Endothelial cell of umbilical vein (primary cell): ENCODE data around the gene NIT2. TPM values are rescaled to one million over a fixed set of nuclear protein-coding genes. Genes with fewer than 3 reads are reported as not detected.

Experiments
- BruUV-seq: library from RNA; stranded (reverse); fragments of 400-500 nt; replicated peaks from 2 replicates; lab custom pipeline; 2021; lab: Mats Ljungman, UMichigan
- CTCF ChIA-PET: fragments of 300-600, 350-600 bp; sonication (Branson Sonifier 250); formaldehyde crosslinking; loops from one replicate; lab custom pipeline; 2021; ENCODE audit warnings: antibody characterized with exemption, inconsistent platforms; lab: Charles Lee
- POLR2A ChIA-PET: fragments of 300-600, 350-600 bp; sonication (Branson Sonifier 250); formaldehyde crosslinking; loops from one replicate; lab custom pipeline; 2021; ENCODE audit warnings: antibody characterized with exemption, inconsistent platforms; lab: Charles Lee
- DNase-seq: peaks from one replicate; pipeline ENCODE4 v3.0.0-alpha.2; 2011; ENCODE audit warnings: low read depth, low spot score
- FAIRE-seq: peaks from 2 replicates; lab custom pipeline; 2011; peaks lifted over from hg19 to GRCh38; lab: Jason Lieb, UNC
- H2AFZ ChIP-seq: 2 replicates; pipeline ENCODE4 v1.6.0; 2012; ENCODE audit warnings: low read depth, low read length, control low read depth, inconsistent platforms
- H3K27ac ChIP-seq: 2 replicates; pipeline ENCODE4 v1.5.1; 2011; ENCODE audit warnings: low read depth, mild to moderate bottlenecking, control low read depth, low read length, moderate library complexity; ENCODE audit not compliant: insufficient read depth
- H3K27me3 ChIP-seq, 2 experiments: 2 replicates each; pipeline versions ENCODE4 v1.6.0 to v1.6.1; 2011; ENCODE audit warnings: low read length in 2 of 2, mixed read lengths in 1 of 2; ENCODE audit not compliant: control insufficient read depth in 2 of 2, insufficient read depth in 2 of 2
- H3K36me3 ChIP-seq, 2 experiments: 2 replicates in 1 of 2; 3 replicates in 1 of 2; pipeline ENCODE4 v1.5.1; 2011; ENCODE audit warnings: low read length in 2 of 2, mild to moderate bottlenecking in 1 of 2, moderate library complexity in 1 of 2; ENCODE audit not compliant: control insufficient read depth in 2 of 2, insufficient read depth in 2 of 2; ENCODE audit errors: extremely low read depth in 1 of 2
- H3K4me1 ChIP-seq: 3 replicates; pipeline ENCODE4 v1.5.1; 2011; ENCODE audit warnings: mild to moderate bottlenecking, low read length; ENCODE audit not compliant: control insufficient read depth, insufficient read depth; ENCODE audit errors: extremely low read depth
- H3K4me2 ChIP-seq: 2 replicates; pipeline ENCODE4 v1.6.1; 2011; ENCODE audit warnings: low read length, control low read depth, mixed read lengths; ENCODE audit not compliant: insufficient read depth
- H3K4me3 ChIP-seq, 3 experiments: fragments of 200-600 bp in 1 of 3; sonication (generic), shearing (Covaris generic) in 1 of 3; replicated peaks in 1 of 3; 2 replicates each; pipeline ENCODE4 v1.5.1; 2011 to 2016; ENCODE audit warnings: control low read depth in 3 of 3, low read length in 3 of 3, mild to moderate bottlenecking in 2 of 3, inconsistent platforms in 1 of 3, low read depth in 1 of 3, moderate library complexity in 1 of 3; ENCODE audit not compliant: insufficient read depth in 1 of 3
- H3K79me2 ChIP-seq: 2 replicates; pipeline ENCODE4 v1.6.0; 2012; ENCODE audit warnings: low read length, inconsistent platforms; ENCODE audit not compliant: control insufficient read depth, insufficient read depth
- H3K9ac ChIP-seq: replicated peaks from 2 replicates; pipeline ENCODE3; 2011; ENCODE audit warnings: low read length, control low read depth; ENCODE audit not compliant: insufficient read depth; ENCODE audit errors: extremely low read depth
- H3K9me1 ChIP-seq: replicated peaks from 3 replicates; pipeline ENCODE4 v1.6.0; 2011; ENCODE audit warnings: mild to moderate bottlenecking, low read length; ENCODE audit not compliant: control insufficient read depth, insufficient read depth; ENCODE audit errors: extremely low read depth
- H3K9me3 ChIP-seq: replicated peaks from 2 replicates; pipeline ENCODE4 v1.5.1; 2012; ENCODE audit warnings: low read length, inconsistent platforms; ENCODE audit not compliant: control insufficient read depth, insufficient read depth
- H4K20me1 ChIP-seq: replicated peaks from 2 replicates; pipeline ENCODE3; 2011; ENCODE audit warnings: mild to moderate bottlenecking, low read length; ENCODE audit not compliant: control insufficient read depth, insufficient read depth; ENCODE audit errors: extremely low read depth
- GATA2 ChIP-seq: IDR thresholded peaks from 2 replicates; pipeline ENCODE4 v1.7.0; 2011; ENCODE audit warnings: low read depth, mild to moderate bottlenecking, moderate library complexity, mixed read lengths, low read length; ENCODE audit not compliant: insufficient read length, insufficient read depth
- MYC ChIP-seq: IDR thresholded peaks from one replicate; pipeline ENCODE4 v1.6.1; 2011; ENCODE audit warnings: mild to moderate bottlenecking, low read depth, low read length
- POLR2AphosphoS5 ChIP-seq: IDR thresholded peaks from 2 replicates; pipeline ENCODE4 v1.6.1; 2012; ENCODE audit warnings: low read depth, mild to moderate bottlenecking, control low read depth, low read length, moderate library complexity; ENCODE audit not compliant: insufficient read depth
- dilution Hi-C: fragments of 300-500 bp; cut with MboI; formaldehyde crosslinking; loops from one replicate; pipeline ENCODE4 v1.15.0; 2019; ENCODE audit warnings: low sequenced_read_pairs; ENCODE audit not compliant: extremely low pct_ligation_motif_present
- intact Hi-C: fragments of 100-400 bp; cut with micrococcal nuclease; formaldehyde crosslinking; loops from one replicate; pipeline ENCODE4 v1.10.0; 2022
- polyA plus RNA-seq, 4 experiments: library from polyadenylated mRNA; depleted of rRNA in 3 of 4; stranded (reverse) in 3 of 4; unstranded in 1 of 4; fragments of >200 nt; gene quantifications; 2 replicates each; pipeline versions ENCODE4 v1.2.1 to v1.2.3, GENCODE V29; 2011 to 2012; ENCODE audit warnings: missing spikeins in 1 of 4
- total RNA-seq: library from RNA; stranded (reverse); gene quantifications from 2 replicates; pipeline ENCODE4 v1.2.3, GENCODE V29; 2021
- TF ChIP-seq, protein P1 (sequence below), 2 donors: IDR thresholded peaks; 1 replicate in 1 of 2; 2 replicates in 1 of 2; pipeline ENCODE4 v1.5.1; 2011; ENCODE audit warnings: low read length in 2 of 2, mild to moderate bottlenecking in 2 of 2, moderate library complexity in 2 of 2, control low read depth in 1 of 2, inconsistent platforms in 1 of 2, low read depth in 1 of 2; ENCODE audit not compliant: insufficient read depth in 1 of 2; ENCODE audit errors: extremely low read depth in 1 of 2

Gene NIT2
- total and polyA plus RNA-seq, 2 donors (not counting 3 experiments of a cell fraction or from before 2014, with no cell fraction given), result 19.4 to 20.5 TPM

DNA sequence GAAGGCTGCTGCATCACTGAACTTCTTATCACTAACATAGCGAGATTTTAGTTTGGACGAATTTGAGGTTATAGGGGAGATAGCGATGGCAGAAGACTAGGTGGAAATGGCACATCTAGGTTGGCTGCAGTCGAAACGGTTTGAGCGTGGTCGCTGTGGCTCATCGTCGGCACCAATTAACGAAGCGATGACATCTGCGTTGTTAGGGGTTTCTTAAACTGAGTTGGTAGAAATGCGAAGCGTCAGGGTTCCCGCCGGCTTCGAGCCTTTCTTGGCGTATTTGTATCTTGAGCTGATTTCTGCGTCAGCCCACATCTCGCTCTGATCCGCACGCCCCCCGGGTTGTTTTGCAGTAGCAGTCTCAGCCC, 67.1 kb downstream of the NIT2 start:
- no peak for DNase-seq
- Histone ChIP-seq H3K27ac (peak overlapping the region; percentile 75), H3K9ac (peak overlapping the region; percentile 80), H3K27me3 (no peaks in the 10 kb centered on the region), H3K9me1 (no peaks in the 10 kb centered on the region), H4K20me1 (no peaks in the 10 kb centered on the region), H3K36me3 (no peaks in the 10 kb centered on the region), H3K4me3 (peak overlapping the region; percentile 55 to 94 (median 76)), H2AFZ (peak overlapping the region; percentile 87), H3K4me2 (peak overlapping the region; percentile 88), H3K79me2 (peaks cover 38% of the 10 kb centered on the region), H3K4me1 (peaks cover 23% of the 10 kb centered on the region), H3K9me3 (no peaks in the 10 kb centered on the region)
- CTCF ChIA-PET, result interaction anchor here (0.8 to 3.0 kb wide), 7 partner anchors 10 to 188 kb away, joined by 3 to 13 read pairs (median 4); no protein-coding TSS in a partner anchor
- BruUV-seq, result TSS peak; percentile 85
- no peak for FAIRE-seq
- POLR2A ChIA-PET, result interaction anchor here (1.0 to 2.0 kb wide), 3 partner anchors 9 to 141 kb away, joined by 4 to 9 read pairs (median 5); partner anchors contain the start of gene TBC1D23
- TF ChIP-seq, protein P1, sequence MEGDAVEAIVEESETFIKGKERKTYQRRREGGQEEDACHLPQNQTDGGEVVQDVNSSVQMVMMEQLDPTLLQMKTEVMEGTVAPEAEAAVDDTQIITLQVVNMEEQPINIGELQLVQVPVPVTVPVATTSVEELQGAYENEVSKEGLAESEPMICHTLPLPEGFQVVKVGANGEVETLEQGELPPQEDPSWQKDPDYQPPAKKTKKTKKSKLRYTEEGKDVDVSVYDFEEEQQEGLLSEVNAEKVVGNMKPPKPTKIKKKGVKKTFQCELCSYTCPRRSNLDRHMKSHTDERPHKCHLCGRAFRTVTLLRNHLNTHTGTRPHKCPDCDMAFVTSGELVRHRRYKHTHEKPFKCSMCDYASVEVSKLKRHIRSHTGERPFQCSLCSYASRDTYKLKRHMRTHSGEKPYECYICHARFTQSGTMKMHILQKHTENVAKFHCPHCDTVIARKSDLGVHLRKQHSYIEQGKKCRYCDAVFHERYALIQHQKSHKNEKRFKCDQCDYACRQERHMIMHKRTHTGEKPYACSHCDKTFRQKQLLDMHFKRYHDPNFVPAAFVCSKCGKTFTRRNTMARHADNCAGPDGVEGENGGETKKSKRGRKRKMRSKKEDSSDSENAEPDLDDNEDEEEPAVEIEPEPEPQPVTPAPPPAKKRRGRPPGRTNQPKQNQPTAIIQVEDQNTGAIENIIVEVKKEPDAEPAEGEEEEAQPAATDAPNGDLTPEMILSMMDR (IDR thresholded peaks at IDR 0.05; ENCODE audit: extremely low read depth in 1 of 2, insufficient read depth in 1 of 2, low read depth in 1 of 2, low read length in 2 of 2), result no peak
- dilution Hi-C loops, result no loop called here
- intact Hi-C loops, result loop anchor here (1.0 to 5.0 kb wide), 5 partner anchors 67 to 1276 kb away; partner anchors contain the start of genes NIT2, TFG, TMEM45A and ZBTB11

- Histone ChIP-seq H3K4me2 (peak overlapping the region; percentile 88), H3K36me3 (no peaks in the 10 kb centered on the region), H3K27me3 (no peaks in the 10 kb centered on the region), H3K9me1 (no peaks in the 10 kb centered on the region), H4K20me1 (no peaks in the 10 kb centered on the region), H2AFZ (peak overlapping the region; percentile 31), H3K9ac (no peak overlapping the region), H3K4me1 (peaks cover 23% of the 10 kb centered on the region), H3K79me2 (peaks cover 32% of the 10 kb centered on the region), H3K4me3 (peak overlapping the region; percentile 55 to 94 (median 76)), H3K9me3 (no peaks in the 10 kb centered on the region), H3K27ac (no peak overlapping the region)
- CTCF ChIA-PET, result interaction anchor here (0.8 to 3.0 kb wide), 7 partner anchors 11 to 188 kb away, joined by 3 to 13 read pairs (median 4); no protein-coding TSS in a partner anchor
- dilution Hi-C loops (no loop called here), intact Hi-C loops (loop anchor here (5.0 kb wide), 2 partner anchors 360 to 1275 kb away; partner anchors contain the start of gene ZBTB11)
- POLR2A ChIA-PET, result interaction anchor here (0.7 to 1.0 kb wide), 2 partner anchors 8 to 1518 kb away, joined by 3 to 4 read pairs; no protein-coding TSS in a partner anchor
- DNase-seq, result peak; percentile 50
- no peak for FAIRE-seq
- TF ChIP-seq MYC (no peak), GATA2 (no peak), POLR2AphosphoS5 (no peak)
- BruUV-seq, result no TSS peak
These were observed 67.7 kb downstream of the NIT2 start for GRCh38 chr3:100402256-100402655.
